ENCODE results near the gene KATNAL2. TPM values are rescaled to one million over a fixed set of nuclear protein-coding genes. Genes with fewer than 3 reads are reported as not detected.

Gene KATNAL2
- total RNA-seq, 1 experiment from 2014 or later: 12.1 TPM

GRCh38 chr18:47095810-47096209 is 178.4 kb downstream of the KATNAL2 start:
- H3K27me3 Mint-ChIP-seq (ENCODE audit: low read depth): no peaks in the 10 kb centered on the region
- ATAC-seq: no peak
- peaks cover 14% of the 10 kb centered on the region for H3K4me1 Mint-ChIP-seq
- POLR2A ChIA-PET: no interaction called here
- H3K36me3 Mint-ChIP-seq: no peaks in the 10 kb centered on the region
- no peak for DNase-seq (ENCODE audit: low spot score)
- no peak overlapping the region for H3K27ac Mint-ChIP-seq
- TF ChIP-seq USF1 (CRISPR knock-in tag; IDR thresholded peaks at IDR 0.05): no peak
- TF ChIP-seq GTF2I (CRISPR knock-in tag; conservative IDR thresholded peaks at IDR 0.05): no peak
- TF ChIP-seq FOXP1 (CRISPR knock-in tag; IDR thresholded peaks at IDR 0.05; ENCODE audit: borderline replicate concordance): no peak
- H3K9me3 Mint-ChIP-seq: no peaks in the 10 kb centered on the region
- CTCF ChIA-PET: no interaction called here
- H3K4me3 Mint-ChIP-seq: no peak overlapping the region

- POLR2A ChIA-PET: no interaction called here
- DNase-seq (ENCODE audit: low spot score): peak; percentile 79
- no peak overlapping the region for H3K4me3 Mint-ChIP-seq
- TF ChIP-seq EMX1 (CRISPR knock-in tag; IDR thresholded peaks at IDR 0.05) (no peak), CTCF (IDR thresholded peaks at IDR 0.05) (peak; percentile 50), RELA (CRISPR knock-in tag; IDR thresholded peaks at IDR 0.05; ENCODE audit: borderline replicate concordance) (no peak)
- no peaks in the 10 kb centered on the region for H3K27me3 Mint-ChIP-seq (ENCODE audit: low read depth)
- peak; percentile 90 for ATAC-seq
- H3K9me3 Mint-ChIP-seq: no peaks in the 10 kb centered on the region
- CTCF ChIA-PET: interaction anchor here (0.6 to 2.1 kb wide), 10 partner anchors 8 to 160 kb away, joined by 3 to 25 read pairs (median 3); partner anchors contain the start of gene HDHD2
- no peak overlapping the region for H3K27ac Mint-ChIP-seq
- peaks cover 16% of the 10 kb centered on the region for H3K4me1 Mint-ChIP-seq
- no peaks in the 10 kb centered on the region for H3K36me3 Mint-ChIP-seq
Measured at GRCh38 chr18:47100212-47100831, 182.9 kb downstream of the KATNAL2 start.

- Mint-ChIP-seq H3K36me3 (peaks cover 20% of the 10 kb centered on the region), H3K9me3 (no peaks in the 10 kb centered on the region), H3K4me3 (no peak overlapping the region), H3K27me3 (ENCODE audit: low read depth) (no peaks in the 10 kb centered on the region), H3K27ac (no peak overlapping the region; the same call in 1 of the 2 replicates), H3K4me1 (peaks cover 24% of the 10 kb centered on the region)
- ChIA-PET POLR2A (no interaction called here), CTCF (interaction anchor here (0.6 to 4.8 kb wide), 2 partner anchors 8 to 96 kb away, joined by 3 to 38 read pairs; no protein-coding TSS in a partner anchor)
- DNase-seq (ENCODE audit: low spot score) (no peak), ATAC-seq (no peak; the same call in none of the 2 replicates)
- TF ChIP-seq USF2 (CRISPR knock-in tag; IDR thresholded peaks at IDR 0.05) (no peak), E2F4 (CRISPR knock-in tag; IDR thresholded peaks at IDR 0.05; ENCODE audit: borderline replicate concordance, low read depth) (no peak), NR3C1 (CRISPR knock-in tag; conservative IDR thresholded peaks at IDR 0.05; ENCODE audit: low read depth) (no peak), GTF2I (CRISPR knock-in tag; conservative IDR thresholded peaks at IDR 0.05) (no peak), NFATC4 (CRISPR knock-in tag; IDR thresholded peaks at IDR 0.05) (no peak), FOXP4 (CRISPR knock-in tag; IDR thresholded peaks at IDR 0.05) (no peak), ZBTB21 (CRISPR knock-in tag; IDR thresholded peaks at IDR 0.05; ENCODE audit: borderline replicate concordance) (no peak), USF1 (CRISPR knock-in tag; IDR thresholded peaks at IDR 0.05) (no peak), SP1 (CRISPR knock-in tag; conservative IDR thresholded peaks at IDR 0.05) (no peak), NFYB (CRISPR knock-in tag; conservative IDR thresholded peaks at IDR 0.05; ENCODE audit: low read depth) (no peak), ETV6 (CRISPR knock-in tag; IDR thresholded peaks at IDR 0.05) (no peak), SMAD4 (CRISPR knock-in tag; IDR thresholded peaks at IDR 0.05) (no peak), ARID4B (CRISPR knock-in tag; IDR thresholded peaks at IDR 0.05; ENCODE audit: borderline replicate concordance) (no peak)
Measured at GRCh38 chr18:47108373-47108772, 191.0 kb downstream of the KATNAL2 start.

Measured in WTC11 (cell line).